ENCODE results near the gene PTPRN2.

The PTPRN2 gene

GRCh38 chr7:157673573-157673972, 914.0 kb downstream of the PTPRN2 start:
- H3K27ac ChIP-seq (ENCODE audit: low read depth, low read length): no peak overlapping the region
- H3K27me3 ChIP-seq (ENCODE audit: control insufficient read depth, insufficient read depth, low read length): peaks cover 91% of the 10 kb centered on the region
- H3K9me3 ChIP-seq (ENCODE audit: control insufficient read depth, insufficient read depth, low read depth, low read length): no peaks in the 10 kb centered on the region
- no peaks in the 10 kb centered on the region for H3K36me3 ChIP-seq (ENCODE audit: control insufficient read depth, insufficient read depth, low read length)
- no peak overlapping the region for H3K9ac ChIP-seq (ENCODE audit: low read length)
- H3K4me1 ChIP-seq (ENCODE audit: control insufficient read depth, insufficient read depth, low read length): peaks cover 9% of the 10 kb centered on the region; the same call in 1 of the 2 replicates
- H3K4me3 ChIP-seq (ENCODE audit: low read depth, low read length): no peak overlapping the region

- Histone ChIP-seq H3K27me3 (ENCODE audit: control insufficient read depth, insufficient read depth, low read length) (peaks cover 81% of the 10 kb centered on the region), H3K4me3 (ENCODE audit: low read depth, low read length) (no peak overlapping the region), H3K27ac (ENCODE audit: low read depth, low read length) (no peak overlapping the region), H3K4me1 (ENCODE audit: control insufficient read depth, insufficient read depth, low read length) (peaks cover 9% of the 10 kb centered on the region; the same call in 1 of the 2 replicates), H3K9me3 (ENCODE audit: control insufficient read depth, insufficient read depth, low read depth, low read length) (no peaks in the 10 kb centered on the region), H3K36me3 (ENCODE audit: control insufficient read depth, insufficient read depth, low read length) (no peaks in the 10 kb centered on the region), H3K9ac (ENCODE audit: low read length) (no peak overlapping the region)
These were observed 916.0 kb downstream of the PTPRN2 start for GRCh38 chr7:157671358-157672255.

- Histone ChIP-seq H3K36me3 (ENCODE audit: control insufficient read depth, insufficient read depth, low read length) (no peaks in the 10 kb centered on the region), H3K27me3 (ENCODE audit: control insufficient read depth, insufficient read depth, low read length) (peaks cover 72% of the 10 kb centered on the region), H3K4me1 (ENCODE audit: control insufficient read depth, insufficient read depth, low read length) (peaks cover 9% of the 10 kb centered on the region; the same call in 1 of the 2 replicates)
These were observed 916.9 kb downstream of the PTPRN2 start for GRCh38 chr7:157670490-157671357.

GRCh38 chr7:157669768-157670351, 917.8 kb downstream of the PTPRN2 start:
- peaks cover 9% of the 10 kb centered on the region; the same call in 1 of the 2 replicates for H3K4me1 ChIP-seq (ENCODE audit: control insufficient read depth, insufficient read depth, low read length)
- H3K9me3 ChIP-seq (ENCODE audit: control insufficient read depth, insufficient read depth, low read depth, low read length): no peaks in the 10 kb centered on the region
- H3K4me3 ChIP-seq (ENCODE audit: low read depth, low read length): no peak overlapping the region
- no peak overlapping the region for H3K9ac ChIP-seq (ENCODE audit: low read length)
- peaks cover 63% of the 10 kb centered on the region for H3K27me3 ChIP-seq (ENCODE audit: control insufficient read depth, insufficient read depth, low read length)
- no peak overlapping the region for H3K27ac ChIP-seq (ENCODE audit: low read depth, low read length)
- no peaks in the 10 kb centered on the region for H3K36me3 ChIP-seq (ENCODE audit: control insufficient read depth, insufficient read depth, low read length)

More at GRCh38 chr7:157670490-157671357, 916.9 kb downstream of the PTPRN2 start:
- Histone ChIP-seq H3K9ac (ENCODE audit: low read length) (no peak overlapping the region), H3K27ac (ENCODE audit: low read depth, low read length) (no peak overlapping the region), H3K9me3 (ENCODE audit: control insufficient read depth, insufficient read depth, low read depth, low read length) (no peaks in the 10 kb centered on the region), H3K4me3 (ENCODE audit: low read depth, low read length) (no peak overlapping the region)

- H3K36me3 ChIP-seq (ENCODE audit: control insufficient read depth, insufficient read depth, low read length): no peaks in the 10 kb centered on the region
- H3K27ac ChIP-seq (ENCODE audit: low read depth, low read length): no peak overlapping the region
- H3K9me3 ChIP-seq (ENCODE audit: control insufficient read depth, insufficient read depth, low read depth, low read length): no peaks in the 10 kb centered on the region
- peaks cover 56% of the 10 kb centered on the region for H3K27me3 ChIP-seq (ENCODE audit: control insufficient read depth, insufficient read depth, low read length)
- H3K4me3 ChIP-seq (ENCODE audit: low read depth, low read length): no peak overlapping the region
- no peak overlapping the region for H3K9ac ChIP-seq (ENCODE audit: low read length)
- peaks cover 9% of the 10 kb centered on the region; the same call in 1 of the 2 replicates for H3K4me1 ChIP-seq (ENCODE audit: control insufficient read depth, insufficient read depth, low read length)
These were observed 918.5 kb downstream of the PTPRN2 start for GRCh38 chr7:157668884-157669767.

- peaks cover 9% of the 10 kb centered on the region; the same call in 1 of the 2 replicates for H3K4me1 ChIP-seq (ENCODE audit: control insufficient read depth, insufficient read depth, low read length)
These were observed 919.3 kb downstream of the PTPRN2 start for GRCh38 chr7:157668221-157668883.

GRCh38 chr7:157667731-157668130, 919.9 kb downstream of the PTPRN2 start:
- Histone ChIP-seq H3K4me3 (ENCODE audit: low read depth, low read length) (no peak overlapping the region), H3K9me3 (ENCODE audit: control insufficient read depth, insufficient read depth, low read depth, low read length) (no peaks in the 10 kb centered on the region), H3K27me3 (ENCODE audit: control insufficient read depth, insufficient read depth, low read length) (peaks cover 45% of the 10 kb centered on the region), H3K36me3 (ENCODE audit: control insufficient read depth, insufficient read depth, low read length) (no peaks in the 10 kb centered on the region), H3K27ac (ENCODE audit: low read depth, low read length) (no peak overlapping the region), H3K9ac (ENCODE audit: low read length) (no peak overlapping the region), H3K4me1 (ENCODE audit: control insufficient read depth, insufficient read depth, low read length) (peaks cover 9% of the 10 kb centered on the region; the same call in 1 of the 2 replicates)

More at GRCh38 chr7:157668221-157668883, 919.3 kb downstream of the PTPRN2 start:
- no peak overlapping the region for H3K4me3 ChIP-seq (ENCODE audit: low read depth, low read length)
- H3K9ac ChIP-seq (ENCODE audit: low read length): no peak overlapping the region
- H3K27me3 ChIP-seq (ENCODE audit: control insufficient read depth, insufficient read depth, low read length): peaks cover 50% of the 10 kb centered on the region
- H3K36me3 ChIP-seq (ENCODE audit: control insufficient read depth, insufficient read depth, low read length): no peaks in the 10 kb centered on the region
- H3K9me3 ChIP-seq (ENCODE audit: control insufficient read depth, insufficient read depth, low read depth, low read length): no peaks in the 10 kb centered on the region
- H3K27ac ChIP-seq (ENCODE audit: low read depth, low read length): no peak overlapping the region

- Histone ChIP-seq H3K4me1 (ENCODE audit: control insufficient read depth, insufficient read depth, low read length) (peaks cover 9% of the 10 kb centered on the region; the same call in 1 of the 2 replicates), H3K9me3 (ENCODE audit: control insufficient read depth, insufficient read depth, low read depth, low read length) (no peaks in the 10 kb centered on the region), H3K36me3 (ENCODE audit: control insufficient read depth, insufficient read depth, low read length) (no peaks in the 10 kb centered on the region), H3K4me3 (ENCODE audit: low read depth, low read length) (no peak overlapping the region), H3K27ac (ENCODE audit: low read depth, low read length) (no peak overlapping the region), H3K9ac (ENCODE audit: low read length) (no peak overlapping the region), H3K27me3 (ENCODE audit: control insufficient read depth, insufficient read depth, low read length) (peaks cover 40% of the 10 kb centered on the region)
These were observed 920.4 kb downstream of the PTPRN2 start for GRCh38 chr7:157667261-157667660.

- H3K4me3 ChIP-seq (ENCODE audit: low read depth, low read length): no peak overlapping the region
- H3K9ac ChIP-seq (ENCODE audit: low read length): no peak overlapping the region
- peaks cover 9% of the 10 kb centered on the region; the same call in 1 of the 2 replicates for H3K4me1 ChIP-seq (ENCODE audit: control insufficient read depth, insufficient read depth, low read length)
- no peaks in the 10 kb centered on the region for H3K36me3 ChIP-seq (ENCODE audit: control insufficient read depth, insufficient read depth, low read length)
- H3K27me3 ChIP-seq (ENCODE audit: control insufficient read depth, insufficient read depth, low read length): peaks cover 37% of the 10 kb centered on the region
- H3K27ac ChIP-seq (ENCODE audit: low read depth, low read length): no peak overlapping the region
- no peaks in the 10 kb centered on the region for H3K9me3 ChIP-seq (ENCODE audit: control insufficient read depth, insufficient read depth, low read depth, low read length)
These were observed 921.0 kb downstream of the PTPRN2 start for GRCh38 chr7:157666530-157667040.
